ENCODE measurements around the gene SLC12A7. TPM values are rescaled to one million over a fixed set of nuclear protein-coding genes. Genes with fewer than 3 reads are reported as not detected.

SLC12A7 gene
- total and polyA plus RNA-seq, 2 of the 13 experiments (the other 11 are each of a cell fraction or from before 2014, with no cell fraction given): 14.0 to 18.5 TPM

DNA sequence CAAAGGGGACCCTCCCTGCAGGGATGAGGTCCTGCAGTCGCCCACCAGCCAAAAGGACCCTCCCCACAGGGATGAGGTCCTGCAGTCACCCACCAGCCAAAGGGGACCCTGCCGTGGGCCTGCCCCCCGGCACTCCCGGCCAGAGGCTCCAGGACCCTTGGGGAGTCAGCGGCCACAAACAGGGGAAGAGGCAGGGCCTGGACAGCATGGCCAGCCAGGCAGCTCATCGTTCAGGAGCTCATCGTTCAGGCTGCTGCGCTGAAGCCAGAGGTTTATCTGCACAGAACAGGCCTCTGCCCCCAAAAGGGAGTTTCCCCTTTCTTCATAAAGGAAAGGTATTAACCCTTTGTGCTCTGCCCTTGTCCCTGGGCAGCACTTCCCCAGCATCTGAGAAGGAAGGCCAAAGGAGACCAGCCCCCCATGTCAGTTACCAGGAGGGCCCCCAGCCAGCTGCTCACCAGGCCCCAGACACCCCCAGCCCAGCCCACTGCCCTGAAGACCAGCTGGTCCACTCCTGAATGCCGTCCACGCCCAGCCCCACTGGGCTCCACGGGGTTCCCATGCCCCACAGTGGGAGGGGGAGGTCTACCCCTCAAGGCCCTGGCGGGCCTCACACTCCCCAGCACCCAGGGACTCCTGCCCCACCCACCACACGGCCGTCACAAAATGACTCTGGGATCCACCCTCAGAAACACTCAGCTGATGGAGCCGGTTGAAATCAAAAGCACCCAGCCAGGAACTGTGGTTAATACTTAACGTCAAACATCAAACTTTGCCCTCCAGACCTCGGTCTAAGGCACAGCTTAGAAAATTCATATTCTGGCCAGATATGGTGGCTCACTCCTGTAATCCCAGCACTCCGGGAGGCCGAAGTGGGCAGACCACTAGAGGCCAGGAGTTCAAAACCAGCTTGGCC lies 6.3 kb downstream of the SLC12A7 start (continued):
- TF ChIP-seq, protein P1, sequence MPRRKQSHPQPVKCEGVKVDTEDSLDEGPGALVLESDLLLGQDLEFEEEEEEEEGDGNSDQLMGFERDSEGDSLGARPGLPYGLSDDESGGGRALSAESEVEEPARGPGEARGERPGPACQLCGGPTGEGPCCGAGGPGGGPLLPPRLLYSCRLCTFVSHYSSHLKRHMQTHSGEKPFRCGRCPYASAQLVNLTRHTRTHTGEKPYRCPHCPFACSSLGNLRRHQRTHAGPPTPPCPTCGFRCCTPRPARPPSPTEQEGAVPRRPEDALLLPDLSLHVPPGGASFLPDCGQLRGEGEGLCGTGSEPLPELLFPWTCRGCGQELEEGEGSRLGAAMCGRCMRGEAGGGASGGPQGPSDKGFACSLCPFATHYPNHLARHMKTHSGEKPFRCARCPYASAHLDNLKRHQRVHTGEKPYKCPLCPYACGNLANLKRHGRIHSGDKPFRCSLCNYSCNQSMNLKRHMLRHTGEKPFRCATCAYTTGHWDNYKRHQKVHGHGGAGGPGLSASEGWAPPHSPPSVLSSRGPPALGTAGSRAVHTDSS (CRISPR knock-in tag; conservative IDR thresholded peaks at IDR 0.05): no peak
- TF ChIP-seq, protein P2, sequence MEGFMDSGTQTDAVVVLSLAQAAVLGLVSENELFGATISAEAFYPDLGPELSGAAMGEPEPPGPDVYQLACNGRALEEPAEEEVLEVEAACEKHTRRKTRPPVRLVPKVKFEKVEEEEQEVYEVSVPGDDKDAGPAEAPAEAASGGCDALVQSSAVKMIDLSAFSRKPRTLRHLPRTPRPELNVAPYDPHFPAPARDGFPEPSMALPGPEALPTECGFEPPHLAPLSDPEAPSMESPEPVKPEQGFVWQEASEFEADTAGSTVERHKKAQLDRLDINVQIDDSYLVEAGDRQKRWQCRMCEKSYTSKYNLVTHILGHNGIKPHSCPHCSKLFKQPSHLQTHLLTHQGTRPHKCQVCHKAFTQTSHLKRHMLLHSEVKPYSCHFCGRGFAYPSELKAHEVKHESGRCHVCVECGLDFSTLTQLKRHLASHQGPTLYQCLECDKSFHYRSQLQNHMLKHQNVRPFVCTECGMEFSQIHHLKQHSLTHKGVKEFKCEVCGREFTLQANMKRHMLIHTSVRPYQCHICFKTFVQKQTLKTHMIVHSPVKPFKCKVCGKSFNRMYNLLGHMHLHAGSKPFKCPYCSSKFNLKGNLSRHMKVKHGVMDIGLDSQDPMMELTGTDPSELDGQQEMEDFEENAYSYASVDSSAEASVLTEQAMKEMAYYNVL (CRISPR knock-in tag; IDR thresholded peaks at IDR 0.05; ENCODE audit: borderline replicate concordance): peak; percentile 61
- TF ChIP-seq, protein P3, sequence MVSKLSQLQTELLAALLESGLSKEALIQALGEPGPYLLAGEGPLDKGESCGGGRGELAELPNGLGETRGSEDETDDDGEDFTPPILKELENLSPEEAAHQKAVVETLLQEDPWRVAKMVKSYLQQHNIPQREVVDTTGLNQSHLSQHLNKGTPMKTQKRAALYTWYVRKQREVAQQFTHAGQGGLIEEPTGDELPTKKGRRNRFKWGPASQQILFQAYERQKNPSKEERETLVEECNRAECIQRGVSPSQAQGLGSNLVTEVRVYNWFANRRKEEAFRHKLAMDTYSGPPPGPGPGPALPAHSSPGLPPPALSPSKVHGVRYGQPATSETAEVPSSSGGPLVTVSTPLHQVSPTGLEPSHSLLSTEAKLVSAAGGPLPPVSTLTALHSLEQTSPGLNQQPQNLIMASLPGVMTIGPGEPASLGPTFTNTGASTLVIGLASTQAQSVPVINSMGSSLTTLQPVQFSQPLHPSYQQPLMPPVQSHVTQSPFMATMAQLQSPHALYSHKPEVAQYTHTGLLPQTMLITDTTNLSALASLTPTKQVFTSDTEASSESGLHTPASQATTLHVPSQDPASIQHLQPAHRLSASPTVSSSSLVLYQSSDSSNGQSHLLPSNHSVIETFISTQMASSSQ (IDR thresholded peaks at IDR 0.05; ENCODE audit: low read depth): peak; percentile 95
- TF ChIP-seq, protein P3 (CRISPR knock-in tag; IDR thresholded peaks at IDR 0.05; ENCODE audit: borderline replicate concordance): peak; percentile 97
- TF ChIP-seq MAZ (IDR thresholded peaks at IDR 0.05; ENCODE audit: borderline replicate concordance, low read depth, low read length): no peak
- TF ChIP-seq MAZ (CRISPR knock-in tag; IDR thresholded peaks at IDR 0.05; ENCODE audit: low read depth): 0 out of 2 replicates have a peak, but pooled peaks have one; percentile 4
- TF ChIP-seq HOXA5 (CRISPR knock-in tag; IDR thresholded peaks at IDR 0.05): 0 out of 2 replicates have a peak, but pooled peaks have one; percentile 10
- 0 out of 2 replicates have a peak, but pooled peaks have one; percentile 63 for TF ChIP-seq ZNF749 (CRISPR knock-in tag; IDR thresholded peaks at IDR 0.05; ENCODE audit: borderline replicate concordance)
- TF ChIP-seq SP4 (CRISPR knock-in tag; IDR thresholded peaks at IDR 0.05): 0 out of 2 replicates have a peak, but pooled peaks have one; percentile 15
- TF ChIP-seq RARA (CRISPR knock-in tag; IDR thresholded peaks at IDR 0.05): peak; percentile 43; the same call in 1 of the 2 replicates
- no peak for TF ChIP-seq NFKB2 (CRISPR knock-in tag; IDR thresholded peaks at IDR 0.05; ENCODE audit: borderline replicate concordance)
- TF ChIP-seq ZNF558 (CRISPR knock-in tag; IDR thresholded peaks at IDR 0.05; ENCODE audit: borderline replicate concordance): peak; percentile 44; the same call in 1 of the 2 replicates
- TF ChIP-seq RBFOX2 (IDR thresholded peaks at IDR 0.05; ENCODE audit: low read depth, low read length): 0 out of 2 replicates have a peak, but pooled peaks have one; percentile 64
- TF ChIP-seq, protein P4, sequence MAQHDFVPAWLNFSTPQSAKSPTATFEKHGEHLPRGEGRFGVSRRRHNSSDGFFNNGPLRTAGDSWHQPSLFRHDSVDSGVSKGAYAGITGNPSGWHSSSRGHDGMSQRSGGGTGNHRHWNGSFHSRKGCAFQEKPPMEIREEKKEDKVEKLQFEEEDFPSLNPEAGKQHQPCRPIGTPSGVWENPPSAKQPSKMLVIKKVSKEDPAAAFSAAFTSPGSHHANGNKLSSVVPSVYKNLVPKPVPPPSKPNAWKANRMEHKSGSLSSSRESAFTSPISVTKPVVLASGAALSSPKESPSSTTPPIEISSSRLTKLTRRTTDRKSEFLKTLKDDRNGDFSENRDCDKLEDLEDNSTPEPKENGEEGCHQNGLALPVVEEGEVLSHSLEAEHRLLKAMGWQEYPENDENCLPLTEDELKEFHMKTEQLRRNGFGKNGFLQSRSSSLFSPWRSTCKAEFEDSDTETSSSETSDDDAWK (CRISPR knock-in tag; IDR thresholded peaks at IDR 0.05): no peak
- no peak for TF ChIP-seq ZNF451 (CRISPR knock-in tag; IDR thresholded peaks at IDR 0.05)
- TF ChIP-seq SP5 (CRISPR knock-in tag; IDR thresholded peaks at IDR 0.05; ENCODE audit: borderline replicate concordance, low read depth): peak; percentile 79
- TF ChIP-seq BHLHE40 (IDR thresholded peaks at IDR 0.05; ENCODE audit: low read length): no peak
- no peak for TF ChIP-seq ZNF251 (CRISPR knock-in tag; IDR thresholded peaks at IDR 0.05)
